GM23338 (cell line): ENCODE data around the gene TPD52L3. TPM values are rescaled to one million over a fixed set of nuclear protein-coding genes. Genes with fewer than 3 reads are reported as not detected.

ENCODE experiments used
- ATAC-seq: fragments of 200-7000 bp; cut with Tn5 transposase; 3 replicates; pipeline ENCODE4 v1.9.1; 2020
- DNase-seq: peaks from one replicate; pipeline ENCODE4 v3.0.0-alpha.2; 2015; ENCODE audit warnings: low spot score
- H2AFZ ChIP-seq: fragments of 200-600 bp; sonication (generic); 2 replicates; pipeline ENCODE4 v1.8.0; 2016; ENCODE audit warnings: antibody characterized with exemption, mild to moderate bottlenecking, moderate library complexity
- H3F3A ChIP-seq: fragments of 200-600 bp; sonication (generic); replicated peaks from 2 replicates; pipeline ENCODE4 v1.8.0; 2017; ENCODE audit warnings: antibody characterized with exemption, mixed run types, low read depth
- H3K27ac ChIP-seq: fragments of 200-600 bp; sonication (generic); 2 replicates; pipeline ENCODE4 v1.6.1; 2016; ENCODE audit warnings: low read depth
- H3K27me3 ChIP-seq: fragments of 200-600 bp; sonication (generic); 2 replicates; pipeline ENCODE4 v1.8.0; 2016; ENCODE audit warnings: mild to moderate bottlenecking, mixed run types, moderate library complexity; ENCODE audit not compliant: insufficient read depth
- H3K36me3 ChIP-seq: fragments of 200-600 bp; sonication (generic); 2 replicates; pipeline ENCODE4 v1.8.0; 2016; ENCODE audit warnings: mild to moderate bottlenecking; ENCODE audit not compliant: insufficient read depth
- H3K4me1 ChIP-seq: fragments of 200-600 bp; sonication (generic); 2 replicates; pipeline ENCODE4 v1.8.0; 2016; ENCODE audit warnings: mild to moderate bottlenecking, moderate library complexity; ENCODE audit not compliant: insufficient read depth
- H3K4me2 ChIP-seq: fragments of 200-600 bp; sonication (generic); 2 replicates; pipeline ENCODE4 v1.7.1; 2017; ENCODE audit warnings: mixed run types
- H3K4me3 ChIP-seq: fragments of 200-600 bp; sonication (generic); 2 replicates; pipeline ENCODE4 v1.6.1; 2016; ENCODE audit warnings: mixed run types
- H3K79me2 ChIP-seq: fragments of 200-600 bp; sonication (generic); replicated peaks from 2 replicates; pipeline ENCODE4 v1.8.0; 2017; ENCODE audit warnings: mild to moderate bottlenecking; ENCODE audit not compliant: insufficient read depth
- H3K9me2 ChIP-seq: fragments of 200-600 bp; sonication (generic); 2 replicates; pipeline ENCODE4 v1.8.0; 2017; ENCODE audit not compliant: insufficient read depth
- H4K20me1 ChIP-seq: fragments of 200-600 bp; sonication (generic); replicated peaks from 2 replicates; pipeline ENCODE4 v1.8.0; 2017; ENCODE audit warnings: mild to moderate bottlenecking; ENCODE audit not compliant: insufficient read depth
- H3K27ac Mint-ChIP-seq: 2 replicates; pipeline ENCODE4 v1.8.0; 2020; ENCODE audit warnings: inconsistent platforms, mild to moderate bottlenecking, moderate library complexity, mixed read lengths
- H3K27me3 Mint-ChIP-seq: 3 replicates; pipeline ENCODE4 v1.8.0; 2022; ENCODE audit warnings: low read depth, mild to moderate bottlenecking, moderate library complexity, mixed read lengths, inconsistent platforms; ENCODE audit not compliant: insufficient read depth, poor library complexity
- H3K36me3 Mint-ChIP-seq: 3 replicates; pipeline ENCODE4 v1.8.0; 2021; ENCODE audit warnings: low read depth, mild to moderate bottlenecking, inconsistent platforms, moderate library complexity, mixed read lengths
- H3K4me1 Mint-ChIP-seq: 3 replicates; pipeline ENCODE4 v1.8.0; 2020; ENCODE audit warnings: mild to moderate bottlenecking, inconsistent platforms, mixed read lengths
- H3K4me3 Mint-ChIP-seq: 3 replicates; pipeline ENCODE4 v1.8.0; 2021; ENCODE audit warnings: moderate library complexity, mild to moderate bottlenecking, inconsistent platforms, mixed read lengths
- H3K9me3 Mint-ChIP-seq: 3 replicates; pipeline ENCODE4 v1.8.0; 2020; ENCODE audit warnings: moderate library complexity, mild to moderate bottlenecking, inconsistent platforms, mixed read lengths
- CTCF ChIP-seq, 2 experiments: fragments of 200-600 bp in 1 of 2; sonication (generic) in 1 of 2; conservative IDR thresholded peaks; 2 replicates each; pipeline versions ENCODE4 v1.5.1 to v1.6.1; 2016 to 2017; ENCODE audit warnings: antibody characterized with exemption in 2 of 2, low read depth in 2 of 2, mild to moderate bottlenecking in 2 of 2, moderate library complexity in 1 of 2
- ETS1 ChIP-seq: IDR thresholded peaks from 2 replicates; pipeline ENCODE4 v1.6.1; 2016; ENCODE audit warnings: antibody characterized with exemption
- JUNB ChIP-seq: IDR thresholded peaks from one replicate; pipeline ENCODE4 v1.6.1; 2016; ENCODE audit warnings: antibody characterized with exemption; ENCODE audit not compliant: unreplicated experiment
- NANOG ChIP-seq: IDR thresholded peaks from 2 replicates; pipeline ENCODE4 v1.6.1; 2016; ENCODE audit warnings: antibody characterized with exemption, borderline replicate concordance
- STAT1 ChIP-seq: IDR thresholded peaks from one replicate; pipeline ENCODE4 v1.6.1; 2016; ENCODE audit warnings: antibody characterized with exemption; ENCODE audit not compliant: unreplicated experiment
- ZNF331 ChIP-seq: fragments of 250-450 bp; sonication (Bioruptor Pico); IDR thresholded peaks from 2 replicates; pipeline ENCODE4 v1.5.0; 2020; ENCODE audit warnings: low read depth, mild to moderate bottlenecking, moderate library complexity
- polyA plus RNA-seq: library from polyadenylated mRNA; unstranded; fragments of >200 nt; fragmentation: Nextera tagmentation; extraction: Ambion mirVana; gene quantifications from 2 replicates; pipeline ENCODE4 v1.2.1, GENCODE V29; 2016
- total RNA-seq: library from RNA; depleted of rRNA; stranded (reverse); fragments of >200 nt; shearing (Covaris generic); gene quantifications from 2 replicates; pipeline ENCODE4 v1.2.3, GENCODE V29; 2014; rRNA removed

TPD52L3 gene
- total and polyA plus RNA-seq, 2 experiments from 2014 or later, result not detected

GRCh38 chr9:6368831-6369230 lies 40.7 kb downstream of the TPD52L3 start:
- no peak overlapping the region for H3K4me2 ChIP-seq
- Mint-ChIP-seq H3K27me3 (no peaks in the 10 kb centered on the region), H3K27ac (no peak overlapping the region), H3K9me3 (peaks cover 49% of the 10 kb centered on the region), H3K4me3 (no peak overlapping the region), H3K4me1 (no peaks in the 10 kb centered on the region), H3K36me3 (peaks cover 7% of the 10 kb centered on the region)
- H4K20me1 ChIP-seq, result no peaks in the 10 kb centered on the region
- ATAC-seq (no peak), DNase-seq (no peak)
- H3K9me2 ChIP-seq, result no peaks in the 10 kb centered on the region
- H3K27me3 ChIP-seq, result no peaks in the 10 kb centered on the region
- H3F3A ChIP-seq, result no peaks in the 10 kb centered on the region
- H3K36me3 ChIP-seq, result no peaks in the 10 kb centered on the region
- no peaks in the 10 kb centered on the region for H3K79me2 ChIP-seq
- no peak overlapping the region for H3K27ac ChIP-seq
- no peak overlapping the region for H3K4me3 ChIP-seq
- no peaks in the 10 kb centered on the region for H3K4me1 ChIP-seq
- H2AFZ ChIP-seq, result no peak overlapping the region
- TF ChIP-seq JUNB (no peak), ZNF331 (CRISPR knock-in tag) (no peak), STAT1 (no peak), NANOG (no peak), ETS1 (no peak), CTCF (conservative IDR thresholded peaks at IDR 0.05; ENCODE audit: low read depth in 2 of 2) (no peak)

Other genes starting within 250 kb of the TPD52L3 start
- gene IL33, start 112.6 kb upstream of the TPD52L3 start, total RNA-seq, result not detected in 2 replicates
- not detected in 2 replicates for gene IL33, start 112.6 kb upstream of the TPD52L3 start, polyA plus RNA-seq
- gene UHRF2, start 84.8 kb downstream of the TPD52L3 start, total RNA-seq, result 47.4 and 51.6 TPM in 2 replicates
- gene UHRF2, start 84.8 kb downstream of the TPD52L3 start, polyA plus RNA-seq, result 13.3 and 15.1 TPM in 2 replicates